Posterior vena cava (tissue), 2 donors: ENCODE results near the gene RAPGEF3. TPM values are rescaled to one million over a fixed set of nuclear protein-coding genes. Genes with fewer than 3 reads are reported as not detected.

ENCODE experiments used
- DNase-seq: peaks from one replicate; pipeline ENCODE4 v3.0.0-alpha.2; 2020; ENCODE audit warnings: low spot score
- intact Hi-C, 2 donors: fragments of 100-400 bp; cut with DNase I; formaldehyde crosslinking; loops; one replicate each; pipeline versions ENCODE4 v1.14.1 to v1.14.2; 2022 to 2023
- total RNA-seq, 2 donors: library from RNA; stranded (reverse); fragmentation: NEBNext Ultra II Directional; extraction: Animal tissue kit (Norgen Biotek cat#: 25700); gene quantifications; one replicate each; pipeline ENCODE4 v1.2.1, GENCODE V29; 2021
- donor health status: DM: yes; HTN: yes; CAD: no.
- donor health status: DM: yes; HTN: yes; CAD: no.

The RAPGEF3 gene
- total RNA-seq, 2 donors from 2014 or later: 18.3 to 33.5 TPM

DNA sequence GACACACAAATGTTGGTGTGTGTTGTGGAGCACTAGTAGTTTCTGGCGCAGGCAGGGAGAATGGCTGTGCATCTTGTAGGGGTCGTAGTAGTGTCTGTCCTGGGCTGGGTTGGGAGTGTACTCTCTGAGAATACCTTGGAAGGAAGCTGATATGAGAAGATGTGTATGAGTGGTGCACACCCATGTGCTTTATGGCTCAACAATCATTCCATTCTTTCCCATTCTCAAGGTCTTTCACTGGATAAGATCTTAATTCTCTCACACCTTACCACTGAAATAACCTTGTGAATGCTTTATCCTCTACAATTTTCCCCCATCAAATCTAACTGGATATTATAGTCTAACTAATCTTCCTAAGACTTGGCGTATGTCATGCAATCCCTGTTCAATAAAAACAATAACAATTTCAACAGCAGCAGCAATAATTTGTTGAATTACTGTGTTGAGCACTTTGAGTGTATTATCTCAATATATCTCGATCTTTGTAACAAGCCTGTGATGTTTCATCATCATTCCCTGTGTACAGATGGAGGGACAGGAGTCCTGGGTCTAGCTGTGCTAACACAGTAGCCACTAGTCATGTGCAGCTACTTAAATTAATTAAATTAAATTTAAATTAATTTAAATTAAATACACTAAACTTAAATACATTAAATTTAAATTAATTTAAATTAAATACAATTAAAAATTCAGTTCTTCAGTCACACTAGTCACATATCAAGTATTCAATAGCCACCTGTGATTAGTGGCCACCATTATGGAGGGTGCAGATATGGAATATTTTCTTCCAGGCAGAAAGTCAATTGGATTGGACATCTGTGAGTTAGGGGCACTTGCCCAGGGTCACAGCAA lies 10.8 kb upstream of the RAPGEF3 start:
- DNase-seq: no peak
- intact Hi-C loops: no loop called here

GRCh38 chr12:47768323-47768811 lies 9.7 kb upstream of the RAPGEF3 start:
- intact Hi-C loops: no loop called here
- DNase-seq: no peak

DNA sequence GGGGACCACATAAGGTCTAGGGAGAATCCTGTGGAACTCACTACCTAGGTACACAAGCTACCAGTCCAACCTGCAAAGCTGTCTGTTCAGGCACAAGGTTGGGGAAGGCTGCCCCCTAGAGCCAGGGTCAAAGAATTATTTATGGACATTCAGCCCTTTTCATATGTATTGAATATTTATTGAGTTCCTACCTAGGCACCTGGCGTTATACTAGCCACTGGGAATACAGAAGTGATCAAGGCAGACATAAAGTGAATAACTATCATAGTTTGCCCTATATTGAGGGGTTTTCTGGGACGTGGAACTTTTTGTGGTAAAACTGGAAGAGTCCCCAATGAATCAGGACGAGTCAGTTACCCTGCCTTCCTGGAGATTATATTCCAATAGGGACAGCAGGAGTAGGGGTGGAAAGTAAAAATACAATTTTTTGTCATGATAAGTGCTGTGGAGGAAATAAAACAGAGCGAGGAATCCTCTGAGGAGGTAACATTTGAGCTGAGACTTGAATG lies 8.6 kb upstream of the RAPGEF3 start:
- no peak for DNase-seq
- intact Hi-C loops: no loop called here

GRCh38 chr12:47766502-47767215 lies 8.0 kb upstream of the RAPGEF3 start:
- no peak for DNase-seq
- intact Hi-C loops: no loop called here

DNA sequence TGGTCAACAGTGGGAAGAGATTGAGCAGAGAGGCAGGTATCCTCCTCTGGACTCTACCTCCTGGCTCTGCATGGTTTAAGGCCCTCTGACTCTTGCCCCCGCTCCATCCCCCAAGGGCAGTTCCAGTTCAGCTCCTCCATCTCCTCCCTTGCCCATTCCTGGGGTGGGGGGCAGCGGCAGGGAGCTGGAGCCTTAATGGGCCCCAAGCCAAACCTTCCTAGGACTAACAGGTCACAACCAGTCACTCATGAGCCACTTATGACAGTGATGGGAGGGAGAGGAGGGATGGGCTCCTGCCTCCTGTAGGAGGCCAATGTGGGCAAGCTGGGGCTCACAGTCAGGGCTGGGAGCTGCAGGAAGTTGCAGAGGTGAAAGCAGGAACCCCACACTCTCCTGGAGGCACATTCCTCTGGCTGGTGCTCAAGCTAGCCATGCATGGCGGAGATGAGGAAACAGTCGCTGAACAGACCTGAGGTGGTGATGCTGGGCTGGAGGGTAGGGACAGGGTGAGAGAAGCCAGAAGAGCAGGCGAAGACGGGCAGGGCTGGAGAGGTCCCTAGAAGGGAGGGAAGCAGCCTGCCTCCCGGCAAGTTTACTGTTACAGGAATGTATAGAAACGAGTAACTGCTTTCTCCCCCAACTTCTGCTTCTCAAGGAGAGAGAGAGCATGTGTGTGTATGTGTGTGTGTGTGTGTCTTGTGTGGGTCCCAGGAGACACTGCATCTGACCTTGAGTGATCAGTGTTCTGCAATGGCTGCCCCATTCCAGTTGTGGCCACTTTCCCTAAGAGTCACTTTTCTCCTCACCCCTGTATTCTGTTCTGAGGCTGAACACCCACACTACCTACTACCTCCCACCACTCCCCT lies 5.0 kb upstream of the RAPGEF3 start:
- DNase-seq: no peak
- intact Hi-C loops: no loop called here

DNA sequence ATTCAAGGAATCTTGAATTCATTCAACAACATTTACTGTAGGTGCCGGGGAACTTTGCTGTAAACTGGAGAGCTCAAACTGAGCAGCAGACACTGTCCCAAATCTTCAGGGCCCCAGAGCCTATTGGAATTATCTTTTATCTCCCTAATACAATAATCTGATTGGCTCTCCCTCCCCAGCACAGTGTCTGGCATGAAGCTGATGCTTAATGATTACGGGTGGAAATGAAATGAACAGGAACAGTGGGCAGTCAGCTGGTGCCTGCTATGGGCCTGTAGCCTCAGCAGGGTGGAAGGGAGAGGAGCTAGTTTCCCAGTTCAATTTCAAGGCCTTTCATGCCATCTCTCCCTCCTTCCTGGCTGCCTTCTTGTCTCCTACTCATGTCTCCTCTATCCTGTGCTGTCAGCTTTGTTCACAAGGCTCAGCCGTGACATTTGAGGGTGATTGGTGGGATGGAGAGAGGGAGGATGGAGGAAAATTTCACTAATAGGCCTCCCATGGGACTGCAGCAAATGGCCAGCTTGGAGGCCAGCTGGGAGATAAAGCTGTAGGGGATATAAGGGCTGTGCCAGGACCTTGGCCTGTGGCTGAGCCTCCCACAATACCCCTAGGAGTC lies 4.3 kb upstream of the RAPGEF3 start:
- intact Hi-C loops: no loop called here
- DNase-seq: no peak

DNA sequence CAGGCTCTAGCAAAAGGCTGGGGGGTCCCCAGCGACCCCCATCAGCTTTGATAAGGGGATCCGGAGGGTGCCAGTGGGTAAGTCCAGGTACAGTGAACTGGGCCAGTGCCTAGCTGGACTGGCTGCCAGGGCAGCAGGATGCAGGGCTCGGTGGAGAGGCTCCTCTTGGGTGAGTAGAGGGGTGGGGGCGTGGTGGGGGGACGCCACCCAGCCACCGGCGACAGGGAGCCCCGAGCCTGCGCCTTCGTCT lies 171 bp downstream of the RAPGEF3 start:
- no peak for DNase-seq
- intact Hi-C loops: no loop called here

DNA sequence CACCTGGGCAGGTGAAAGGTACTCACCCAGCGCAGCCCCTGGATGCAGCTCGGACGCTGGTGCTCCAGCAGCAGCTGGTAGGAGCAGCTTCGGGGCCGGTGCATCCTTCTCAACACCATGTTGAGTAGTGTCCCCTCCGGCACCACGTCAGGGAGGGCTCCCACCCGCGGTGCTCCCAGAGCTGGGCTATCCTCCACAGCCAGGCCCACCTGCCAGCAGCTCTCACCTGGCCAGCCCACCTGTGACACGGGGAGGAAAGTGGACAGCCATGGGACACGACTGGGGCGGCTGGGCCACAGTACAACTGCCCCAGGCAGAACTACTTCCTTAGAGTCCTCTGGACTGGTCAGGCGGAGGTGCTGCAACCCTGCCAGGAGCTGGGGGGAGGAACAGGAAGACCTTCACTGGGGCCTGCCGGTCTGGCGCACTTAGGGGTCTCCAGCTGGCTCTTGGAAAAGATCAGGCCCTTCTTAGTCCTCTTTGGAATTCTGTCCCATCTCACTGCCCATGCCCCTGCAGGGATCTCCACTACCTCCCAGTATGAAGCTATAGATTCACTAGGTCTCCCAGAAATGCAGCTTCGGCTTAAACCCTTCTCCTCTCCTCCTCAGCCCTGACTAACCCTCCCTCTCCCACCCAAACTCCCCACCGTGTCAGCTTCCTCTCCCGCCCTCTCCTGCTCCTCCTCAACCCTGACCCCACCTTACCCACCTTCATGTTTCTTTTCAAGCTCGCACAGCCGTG lies 668 bp downstream of the RAPGEF3 start:
- no peak for DNase-seq
- intact Hi-C loops: no loop called here

GRCh38 chr12:47757364-47757839 lies 1.3 kb downstream of the RAPGEF3 start:
- intact Hi-C loops: no loop called here
- no peak for DNase-seq

DNA sequence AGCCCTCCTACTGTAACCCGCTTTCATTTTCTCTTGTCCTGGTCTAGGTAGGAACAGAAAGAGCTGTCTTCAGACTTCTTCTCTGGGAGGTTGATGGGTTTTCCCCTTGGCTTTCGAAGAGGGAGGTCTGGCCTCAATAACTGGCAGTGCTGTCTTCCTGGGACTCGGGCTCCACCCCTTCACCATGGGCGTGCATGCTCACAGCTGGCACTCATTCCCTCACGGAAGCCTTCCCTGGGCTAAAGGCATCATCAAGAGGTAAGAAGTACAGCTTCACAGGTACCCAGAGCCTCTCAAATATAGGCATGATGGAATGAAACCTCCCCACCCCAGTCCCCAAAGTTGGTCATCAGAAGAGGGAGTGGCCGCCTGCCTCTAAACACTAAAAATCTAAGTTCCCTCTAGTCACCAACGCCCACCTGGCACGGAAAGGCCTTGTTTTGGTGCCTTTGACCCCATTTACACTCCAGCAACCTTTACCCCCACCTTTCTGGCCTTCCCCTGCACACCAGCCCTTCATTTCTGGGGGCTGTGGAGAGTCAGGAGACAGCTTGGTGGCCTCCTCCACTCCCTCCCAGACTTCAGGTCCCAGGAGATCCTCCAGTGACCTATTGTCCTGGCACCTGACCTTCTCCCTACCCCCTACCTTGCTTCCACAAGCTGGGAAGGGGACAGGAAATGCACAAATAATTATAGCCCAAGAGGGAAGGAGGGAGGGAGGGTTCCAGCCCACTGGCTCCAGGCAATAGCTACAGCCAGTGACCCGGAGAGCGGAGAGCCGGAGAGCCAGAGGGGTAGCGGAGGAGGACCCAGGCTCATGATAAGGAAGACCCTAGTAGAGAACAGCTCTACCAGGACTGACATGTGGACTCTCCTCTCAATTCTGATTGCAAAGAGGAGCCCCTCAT lies 2.8 kb downstream of the RAPGEF3 start:
- intact Hi-C loops: no loop called here
- DNase-seq: no peak

DNA sequence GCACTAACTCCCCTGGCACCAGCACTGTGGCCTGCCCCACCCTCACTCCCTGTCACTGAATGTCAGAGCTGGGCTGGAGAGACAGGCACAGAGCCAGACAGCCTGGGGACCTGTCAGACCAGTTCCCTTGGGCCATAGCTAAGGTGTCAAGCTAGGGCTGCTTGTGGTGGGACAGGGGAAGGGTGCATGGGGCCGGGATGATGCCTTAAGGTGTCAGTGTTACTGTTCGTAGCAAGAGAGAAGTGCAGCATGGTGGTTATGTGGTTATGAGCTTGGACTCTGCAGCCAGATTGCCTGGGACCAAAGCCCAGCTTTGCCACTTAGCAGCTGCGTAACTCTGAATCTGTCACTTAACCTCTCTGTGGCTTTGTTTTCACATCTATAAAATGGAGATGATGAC lies 3.8 kb downstream of the RAPGEF3 start:
- DNase-seq: no peak
- intact Hi-C loops: no loop called here

DNA sequence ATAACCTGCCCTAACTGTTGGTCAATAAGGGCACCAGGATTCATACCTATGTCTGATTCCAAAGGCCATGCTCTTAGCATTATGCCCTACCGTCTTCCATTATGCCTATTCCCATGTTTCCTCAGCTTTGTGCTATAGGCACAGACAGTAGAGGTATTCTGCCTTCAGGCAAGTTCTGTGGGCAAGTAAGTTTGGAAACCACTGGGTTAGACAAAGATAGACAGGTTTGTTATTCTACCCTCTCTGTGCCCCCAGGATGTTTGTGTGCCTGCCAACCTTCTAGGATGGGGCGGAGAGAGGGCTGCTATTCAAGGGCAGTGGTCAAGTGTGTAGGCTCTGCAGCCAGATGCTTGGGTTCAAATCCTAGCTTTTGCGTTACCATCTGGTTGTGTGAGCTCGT lies 4.6 kb downstream of the RAPGEF3 start:
- intact Hi-C loops: no loop called here

GRCh38 chr12:47753021-47754001 lies 5.4 kb downstream of the RAPGEF3 start:
- intact Hi-C loops: no loop called here
- DNase-seq: no peak

More for the DNA sequence above, 4.6 kb downstream of the RAPGEF3 start:
- DNase-seq: no peak

- intact Hi-C loops: no loop called here
These were observed 6.1 kb downstream of the RAPGEF3 start for GRCh38 chr12:47752552-47752951.

DNA sequence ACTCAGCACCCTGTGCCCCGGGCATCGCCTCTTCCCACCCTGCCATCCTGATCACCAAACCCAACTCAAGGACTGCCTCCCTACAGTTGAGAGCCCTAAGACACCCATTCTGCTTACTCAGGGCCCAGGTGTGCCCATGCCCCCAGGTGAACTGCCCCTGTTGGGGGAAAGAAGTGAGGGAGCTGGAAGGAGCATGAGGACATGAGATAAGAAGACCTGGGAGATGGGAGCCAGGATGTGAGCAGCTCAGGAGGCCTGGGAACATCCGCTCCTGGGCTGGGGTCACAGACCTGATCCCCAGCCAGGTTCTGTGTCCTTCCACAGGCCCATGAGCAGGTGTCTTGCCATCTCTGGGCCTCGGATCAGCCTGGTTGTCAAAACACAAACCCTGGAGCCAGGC lies 6.6 kb downstream of the RAPGEF3 start:
- intact Hi-C loops: no loop called here
- DNase-seq: no peak

More at GRCh38 chr12:47752552-47752951, 6.1 kb downstream of the RAPGEF3 start:
- no peak for DNase-seq

- DNase-seq: no peak
- intact Hi-C loops: no loop called here
These were observed 7.1 kb downstream of the RAPGEF3 start for GRCh38 chr12:47751561-47751960.
